AG09309 (cell line): ENCODE measurements around the gene GRIA3.
A peak's percentile ranks its signal among the peaks of the same experiment; 100 is the strongest.

ENCODE experiments used
- DNase-seq: peaks from one replicate; pipeline ENCODE4 v3.0.0-alpha.2; 2010; ENCODE audit warnings: low read depth
- H3K4me3 ChIP-seq: 2 replicates; pipeline ENCODE4 v1.5.1; 2011; ENCODE audit warnings: mild to moderate bottlenecking, low read depth, low read length, moderate library complexity; ENCODE audit not compliant: control insufficient read depth
- TF ChIP-seq, protein P1 (sequence below): IDR thresholded peaks from 2 replicates; pipeline ENCODE4 v1.5.1; 2011; ENCODE audit warnings: mild to moderate bottlenecking, low read depth, low read length, inconsistent platforms; ENCODE audit not compliant: insufficient read depth, control insufficient read depth; ENCODE audit errors: missing control alignments

Gene GRIA3

DNA sequence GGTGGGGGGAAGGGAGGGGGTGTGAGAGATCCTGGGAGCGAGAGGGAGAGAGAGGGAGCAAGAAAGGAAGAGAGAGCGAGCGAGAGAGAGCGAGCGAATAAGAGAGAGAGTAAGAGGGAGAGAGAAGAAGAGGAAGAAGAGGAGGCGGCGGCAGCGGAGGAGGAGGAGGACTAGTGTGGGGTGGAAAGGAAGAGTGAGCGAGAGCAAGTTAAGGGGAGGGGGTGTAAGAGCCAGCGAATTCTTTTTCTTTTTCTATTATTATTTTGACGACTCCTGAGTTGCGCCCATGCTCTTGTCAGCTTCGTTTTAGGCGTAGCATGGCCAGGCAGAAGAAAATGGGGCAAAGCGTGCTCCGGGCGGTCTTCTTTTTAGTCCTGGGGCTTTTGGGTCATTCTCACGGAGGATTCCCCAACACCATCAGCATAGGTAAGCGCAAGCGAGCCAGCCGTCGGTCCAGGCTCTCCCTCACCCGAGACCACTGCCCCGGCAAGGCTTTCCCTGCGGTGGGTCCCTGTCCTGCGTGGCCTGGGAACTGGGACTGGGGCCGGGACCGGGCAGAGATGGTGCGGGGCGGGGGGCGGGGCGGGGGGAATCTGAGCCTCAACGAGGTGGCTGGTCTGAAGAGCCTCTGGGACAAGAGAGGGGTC, at the start of gene GRIA3:
Gene GRIA3 (plus strand): TSS at position 60 of the 647 bp plus-strand sequence. CDS start 258 bp downstream, at position 318.
- TF ChIP-seq, protein P1, sequence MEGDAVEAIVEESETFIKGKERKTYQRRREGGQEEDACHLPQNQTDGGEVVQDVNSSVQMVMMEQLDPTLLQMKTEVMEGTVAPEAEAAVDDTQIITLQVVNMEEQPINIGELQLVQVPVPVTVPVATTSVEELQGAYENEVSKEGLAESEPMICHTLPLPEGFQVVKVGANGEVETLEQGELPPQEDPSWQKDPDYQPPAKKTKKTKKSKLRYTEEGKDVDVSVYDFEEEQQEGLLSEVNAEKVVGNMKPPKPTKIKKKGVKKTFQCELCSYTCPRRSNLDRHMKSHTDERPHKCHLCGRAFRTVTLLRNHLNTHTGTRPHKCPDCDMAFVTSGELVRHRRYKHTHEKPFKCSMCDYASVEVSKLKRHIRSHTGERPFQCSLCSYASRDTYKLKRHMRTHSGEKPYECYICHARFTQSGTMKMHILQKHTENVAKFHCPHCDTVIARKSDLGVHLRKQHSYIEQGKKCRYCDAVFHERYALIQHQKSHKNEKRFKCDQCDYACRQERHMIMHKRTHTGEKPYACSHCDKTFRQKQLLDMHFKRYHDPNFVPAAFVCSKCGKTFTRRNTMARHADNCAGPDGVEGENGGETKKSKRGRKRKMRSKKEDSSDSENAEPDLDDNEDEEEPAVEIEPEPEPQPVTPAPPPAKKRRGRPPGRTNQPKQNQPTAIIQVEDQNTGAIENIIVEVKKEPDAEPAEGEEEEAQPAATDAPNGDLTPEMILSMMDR, result no peak
- H3K4me3 ChIP-seq, result peak within 1 kb of the TSS; percentile 49
- peak; percentile 29 for DNase-seq

DNA sequence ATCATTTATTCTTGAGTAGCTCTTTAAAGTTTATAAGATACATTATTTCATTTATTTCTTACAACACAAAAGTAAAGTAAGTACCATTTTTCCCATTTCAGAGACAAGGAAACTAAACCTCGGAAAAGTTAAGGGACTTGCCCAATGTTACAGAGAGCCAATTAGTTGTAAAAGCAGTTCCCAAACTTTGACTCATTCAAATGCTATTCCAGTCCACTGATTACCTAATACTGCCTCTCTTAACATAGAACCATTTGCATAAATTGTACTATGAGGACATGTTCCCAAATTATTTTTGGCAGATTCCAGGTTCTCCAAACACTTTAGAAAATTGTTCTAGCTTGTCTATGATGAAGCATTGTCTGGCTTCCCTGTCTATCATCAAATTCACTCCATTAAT, 45.6 kb upstream of the GRIA3 start:
- peak; percentile 20 for DNase-seq
- H3K4me3 ChIP-seq, result no peak overlapping the region
- TF ChIP-seq, protein P1, result no peak

DNA sequence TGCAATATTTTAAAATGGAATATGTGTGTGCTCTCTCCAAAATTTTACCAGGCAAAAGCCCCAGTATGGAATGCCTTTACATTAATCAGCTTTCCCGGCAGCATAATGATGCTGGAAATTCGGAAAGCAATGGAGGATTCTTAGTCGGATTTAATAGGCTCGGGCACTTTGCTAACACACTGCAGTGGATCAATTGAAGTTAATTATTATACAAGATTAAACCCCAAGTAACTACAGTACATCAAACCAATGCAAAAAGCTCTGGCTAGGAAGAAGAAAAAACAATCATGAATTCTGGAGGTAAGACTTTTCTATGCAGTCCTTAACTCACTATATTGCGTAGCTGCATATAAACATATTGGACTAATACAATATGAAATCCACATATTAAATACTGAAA, 43.6 kb upstream of the GRIA3 start:
- no peak overlapping the region for H3K4me3 ChIP-seq
- DNase-seq, result no peak
- TF ChIP-seq, protein P1, result no peak

DNA sequence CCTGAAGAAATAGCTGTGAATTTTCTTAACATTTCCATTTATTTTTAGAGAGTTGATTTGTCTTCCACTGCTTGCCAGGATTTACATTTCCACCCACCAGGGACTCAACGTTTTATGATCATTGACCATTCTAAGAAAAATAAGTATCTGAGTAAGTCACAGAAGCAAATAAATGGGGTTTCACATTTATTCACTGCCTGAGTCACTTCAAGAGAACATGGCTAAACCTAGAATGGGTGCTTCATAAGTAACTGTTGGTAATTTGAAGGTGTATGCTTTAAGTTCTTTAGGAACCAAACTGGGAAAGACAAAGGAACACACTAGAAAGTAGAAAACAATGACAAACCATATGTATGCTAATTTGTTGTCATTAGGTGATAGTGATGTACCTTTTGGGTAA, 43.2 kb upstream of the GRIA3 start:
- DNase-seq, result no peak
- TF ChIP-seq, protein P1, result no peak

DNA sequence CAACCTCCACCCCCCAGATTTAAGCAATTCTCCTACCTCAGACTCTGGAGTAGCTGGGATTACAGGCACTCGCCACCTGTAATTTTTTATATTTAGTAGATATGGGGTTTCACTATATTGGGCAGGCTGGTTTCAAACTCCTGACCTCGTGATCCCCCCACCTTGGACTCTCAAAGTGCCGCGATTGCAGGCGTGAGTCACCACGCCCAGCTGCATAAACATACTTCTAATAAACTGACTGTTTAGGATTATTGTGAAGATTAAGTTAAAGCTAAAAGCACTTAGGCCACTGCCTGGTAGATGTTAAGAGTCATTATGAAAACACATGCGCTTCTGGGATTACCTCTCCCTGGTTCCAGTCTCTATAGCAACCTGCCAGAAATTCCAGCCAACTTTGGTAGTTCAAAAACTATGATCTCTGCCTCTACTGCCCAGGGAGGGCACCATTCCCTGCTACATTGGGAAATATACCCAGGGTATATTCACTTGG, 30.2 kb upstream of the GRIA3 start:
- H3K4me3 ChIP-seq, result no peak overlapping the region
- TF ChIP-seq, protein P1, result no peak
- DNase-seq, result no peak

More for the DNA sequence above, 43.2 kb upstream of the GRIA3 start:
- no peak overlapping the region for H3K4me3 ChIP-seq

DNA sequence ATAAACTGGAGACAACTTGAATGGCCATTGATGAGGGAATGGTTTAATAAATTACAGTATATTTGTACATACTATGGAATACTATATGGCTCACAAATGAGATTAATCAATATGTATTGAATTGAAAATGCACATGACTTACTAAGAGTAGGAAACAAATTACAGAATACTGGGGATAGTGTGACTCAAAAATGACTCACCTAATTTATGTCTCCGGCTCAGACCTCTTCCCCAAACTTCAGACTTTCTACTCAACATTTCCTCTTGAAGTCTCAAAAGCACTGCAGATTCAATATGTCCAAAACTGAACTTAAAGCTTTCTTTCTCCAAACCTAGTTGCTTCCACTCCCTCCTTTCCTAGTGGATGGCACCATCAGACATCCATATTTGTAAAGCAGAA, 28.8 kb upstream of the GRIA3 start:
- no peak overlapping the region for H3K4me3 ChIP-seq
- no peak for DNase-seq
- TF ChIP-seq, protein P1, result no peak
